Ovary (tissue), 3 donors: ENCODE data around the gene WBP1.

Source experiments
- CTCF ChIP-seq, 3 donors: fragments of 450-650 bp in 2 of 3; fragments of 200-600 bp in 1 of 3; IDR thresholded peaks; one replicate each; pipeline versions ENCODE4 v1.5.1 to v1.8.0; 2016 to 2022; ENCODE audit warnings: antibody characterized with exemption in 3 of 3, mild to moderate bottlenecking in 1 of 3
- EP300 ChIP-seq: sonication (generic); formaldehyde crosslinking; IDR thresholded peaks from one replicate; pipeline ENCODE4 v1.6.1; 2017; ENCODE audit warnings: antibody characterized with exemption
- POLR2A ChIP-seq: fragments of 450-650 bp; IDR thresholded peaks from one replicate; pipeline ENCODE4 v1.6.1; 2017; ENCODE audit warnings: antibody characterized with exemption, mild to moderate bottlenecking, moderate library complexity
- donor health status: DM: no; HTN: no; CAD: no.

GRCh38 chr2:74450570-74451190 lies 7.6 kb upstream of the WBP1 start:
- TF ChIP-seq CTCF (IDR thresholded peaks at IDR 0.05) (no peak), EP300 (no peak), POLR2A (no peak)
